Retinal pigment epithelial cell (primary cell): ENCODE measurements around the gene CCNY.

Experiments
- DNase-seq: peaks from one replicate; pipeline ENCODE4 v3.0.0-alpha.2; 2010; ENCODE audit warnings: low read depth
- H3K4me3 ChIP-seq: 2 replicates; pipeline ENCODE4 v1.5.1; 2011; ENCODE audit warnings: mild to moderate bottlenecking, low read length, control low read depth, moderate library complexity
- CTCF ChIP-seq: conservative IDR thresholded peaks from 2 replicates; pipeline ENCODE4 v1.5.1; 2011; ENCODE audit warnings: low read depth, low read length, control low read depth, inconsistent platforms

Gene CCNY

DNA sequence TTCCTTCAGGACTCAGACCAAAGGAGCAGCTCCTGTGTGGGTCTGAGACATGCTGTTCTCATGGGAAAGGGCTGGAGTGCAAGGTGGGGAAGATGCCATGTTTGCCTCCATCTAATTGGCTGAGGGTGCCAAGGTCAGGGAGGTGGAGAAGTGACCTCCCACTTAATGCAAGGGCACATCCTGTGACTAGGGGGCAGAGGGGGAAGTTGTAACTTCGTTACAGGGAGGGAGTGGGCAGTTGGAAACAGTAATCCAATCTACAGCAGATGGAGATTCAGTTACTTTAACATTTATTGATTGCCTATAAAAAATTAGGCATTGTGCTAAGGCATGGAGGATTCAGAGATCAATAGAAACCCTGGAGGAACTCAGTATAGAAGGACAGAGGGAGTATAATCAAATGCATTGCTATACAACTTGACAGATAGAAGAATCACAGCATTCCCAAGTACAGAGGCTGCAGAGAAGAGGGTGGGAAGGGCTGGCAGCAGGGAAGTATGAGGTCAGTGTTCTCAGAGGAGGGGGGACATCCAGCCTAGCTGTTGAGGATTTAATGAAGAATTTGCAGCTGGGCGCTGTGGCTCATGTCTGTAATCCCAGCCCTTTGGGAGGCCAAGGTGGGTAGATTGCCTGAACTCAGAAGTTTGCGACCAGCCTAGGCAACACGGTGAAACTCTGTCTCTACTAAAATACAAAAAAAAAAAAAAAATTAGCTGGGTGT lies 75.9 kb downstream of the CCNY start:
- no peak for TF ChIP-seq CTCF
- DNase-seq: no peak
- H3K4me3 ChIP-seq: no peak overlapping the region

GRCh38 chr10:35412900-35413491 lies 76.7 kb downstream of the CCNY start:
- DNase-seq: no peak
- H3K4me3 ChIP-seq: no peak overlapping the region
- no peak for TF ChIP-seq CTCF

GRCh38 chr10:35413985-35414861 lies 77.9 kb downstream of the CCNY start:
- DNase-seq: no peak
- H3K4me3 ChIP-seq: no peak overlapping the region
- no peak for TF ChIP-seq CTCF

DNA sequence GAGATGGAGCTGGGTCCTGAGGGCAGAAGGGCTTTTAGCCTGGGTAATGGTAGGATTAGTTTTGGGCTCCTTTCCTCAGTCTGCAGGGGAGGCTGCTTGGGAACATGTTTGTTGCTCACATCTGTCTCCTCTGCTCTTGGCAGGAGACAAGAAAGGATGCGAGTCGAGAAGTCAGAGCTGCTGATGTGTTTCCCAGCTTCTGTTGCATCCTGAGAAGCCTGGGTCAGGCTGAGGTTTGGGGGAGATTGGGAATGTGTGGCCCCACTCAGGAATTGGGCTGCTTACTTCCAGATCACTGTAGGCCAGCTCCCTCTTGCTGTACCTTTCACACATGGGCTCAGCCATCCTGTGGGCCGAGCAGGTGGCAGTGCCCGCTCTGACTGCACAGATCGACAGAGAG lies 79.2 kb downstream of the CCNY start:
- no peak for DNase-seq
- TF ChIP-seq CTCF: no peak
- no peak overlapping the region for H3K4me3 ChIP-seq

DNA sequence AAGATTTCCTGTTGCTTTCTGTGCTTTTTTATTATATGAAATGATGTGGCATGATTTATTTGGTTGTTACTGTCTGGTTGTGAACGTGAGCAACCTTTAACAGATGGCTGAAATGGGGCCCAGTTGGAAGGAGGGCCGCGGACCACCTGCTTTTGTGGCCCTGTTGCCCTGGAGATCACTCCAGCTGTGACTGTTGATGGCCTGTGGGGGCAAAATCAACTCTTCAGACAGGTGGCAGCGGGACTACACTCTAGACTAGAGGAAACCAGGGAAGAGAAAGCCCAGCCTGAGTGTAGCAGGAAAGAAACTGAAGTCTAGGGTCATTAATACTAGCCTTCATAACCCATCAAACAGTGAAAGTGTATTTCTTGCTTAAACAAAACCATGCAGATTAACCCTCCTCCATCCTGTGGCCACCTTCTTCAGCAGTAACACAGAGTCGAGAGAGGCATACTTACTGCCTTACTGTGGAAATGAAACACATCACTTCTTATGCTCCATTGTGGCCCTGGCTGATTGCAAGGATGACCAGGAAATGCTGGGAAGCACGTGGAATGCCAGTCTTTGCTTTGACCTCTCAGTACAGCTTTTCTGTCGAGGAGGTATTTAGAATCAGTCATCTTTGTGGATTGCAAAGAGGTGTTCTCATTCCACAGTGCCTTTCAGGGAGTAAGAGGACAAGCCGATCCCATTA lies 80.5 kb downstream of the CCNY start:
- no peak for DNase-seq
- TF ChIP-seq CTCF: no peak
- no peak overlapping the region for H3K4me3 ChIP-seq

- H3K4me3 ChIP-seq: no peak overlapping the region
- no peak for TF ChIP-seq CTCF
- DNase-seq: no peak
Measured at GRCh38 chr10:35417313-35417625, 81.0 kb downstream of the CCNY start.
